ENCODE data around the gene FKBP5.

The FKBP5 gene

GRCh38 chr6:35663447-35664235 lies 25.1 kb downstream of the FKBP5 start:
- H2BK15ac ChIP-seq (replicated peaks; ENCODE audit: low read depth), result no peak overlapping the region
- H3K27ac ChIP-seq (ENCODE audit: low read depth, low read length), result no peak overlapping the region
- no peak overlapping the region for H3K18ac ChIP-seq (ENCODE audit: low read length)
- peaks cover 2% of the 10 kb centered on the region for H3K79me1 ChIP-seq (ENCODE audit: low read length)
- no peaks in the 10 kb centered on the region for H3K4me1 ChIP-seq (ENCODE audit: control insufficient read depth, low read depth, low read length)
- H3K79me2 ChIP-seq (ENCODE audit: control insufficient read depth, insufficient read depth, low read length), result peaks cover 2% of the 10 kb centered on the region
- WGBS (ENCODE audit: extremely low coverage, insufficient coverage, low lambda C conversion rate), result no CpG with 5 or more reads among the region's 7 CpGs
- H3K4me2 ChIP-seq (ENCODE audit: low read length), result no peak overlapping the region
- H3K27me3 ChIP-seq (ENCODE audit: insufficient read depth, low read length, poor library complexity), result no peaks in the 10 kb centered on the region
- no peak overlapping the region for H3K56ac ChIP-seq (ENCODE audit: low read length)
- no peak overlapping the region for H2AK5ac ChIP-seq (ENCODE audit: low read length)
- H3K4ac ChIP-seq (ENCODE audit: low read depth, low read length), result no peak overlapping the region
- H3K4me3 ChIP-seq (ENCODE audit: low read length), result no peak overlapping the region
- no peak overlapping the region for H2BK120ac ChIP-seq (ENCODE audit: low read depth, low read length)
- no peak overlapping the region for H2BK5ac ChIP-seq (ENCODE audit: low read length)
- no peaks in the 10 kb centered on the region for H3K36me3 ChIP-seq (ENCODE audit: control insufficient read depth, insufficient read depth, low read length)
- no peak overlapping the region for H3K9ac ChIP-seq (ENCODE audit: low read length)
- no peak overlapping the region for H4K5ac ChIP-seq (ENCODE audit: low read length)
- no peak overlapping the region for H3K23ac ChIP-seq (ENCODE audit: low read length)
- no peak overlapping the region for H4K8ac ChIP-seq (ENCODE audit: low read depth, low read length)
- peak; percentile 81 for DNase-seq

GRCh38 chr6:35662999-35663398 lies 25.7 kb downstream of the FKBP5 start:
- H3K79me2 ChIP-seq (ENCODE audit: control insufficient read depth, insufficient read depth, low read length), result peaks cover under 1% of the 10 kb centered on the region
- no peaks in the 10 kb centered on the region for H3K27me3 ChIP-seq (ENCODE audit: insufficient read depth, low read length, poor library complexity)
- no peak overlapping the region for H2BK5ac ChIP-seq (ENCODE audit: low read length)
- no peak overlapping the region for H3K4ac ChIP-seq (ENCODE audit: low read depth, low read length)
- no peak overlapping the region for H4K5ac ChIP-seq (ENCODE audit: low read length)
- no peak overlapping the region for H2AK5ac ChIP-seq (ENCODE audit: low read length)
- DNase-seq, result peak; percentile 28
- H3K79me1 ChIP-seq (ENCODE audit: low read length), result peaks cover under 1% of the 10 kb centered on the region
- H2BK120ac ChIP-seq (ENCODE audit: low read depth, low read length), result no peak overlapping the region
- peak overlapping the region; percentile 15 for H3K56ac ChIP-seq (ENCODE audit: low read length)
- H3K36me3 ChIP-seq (ENCODE audit: control insufficient read depth, insufficient read depth, low read length), result no peaks in the 10 kb centered on the region
- H3K4me1 ChIP-seq (ENCODE audit: control insufficient read depth, low read depth, low read length), result no peaks in the 10 kb centered on the region
- no peak overlapping the region for H3K18ac ChIP-seq (ENCODE audit: low read length)
- WGBS (ENCODE audit: extremely low coverage, insufficient coverage, low lambda C conversion rate), result no CpG with 5 or more reads among the region's 7 CpGs
- no peak overlapping the region for H3K9ac ChIP-seq (ENCODE audit: low read length)
- no peak overlapping the region for H3K27ac ChIP-seq (ENCODE audit: low read depth, low read length)
- H2BK15ac ChIP-seq (replicated peaks; ENCODE audit: low read depth), result no peak overlapping the region
- H3K4me2 ChIP-seq (ENCODE audit: low read length), result no peak overlapping the region
- no peak overlapping the region for H3K4me3 ChIP-seq (ENCODE audit: low read length)
- no peak overlapping the region for H4K8ac ChIP-seq (ENCODE audit: low read depth, low read length)
- no peak overlapping the region for H3K23ac ChIP-seq (ENCODE audit: low read length)

GRCh38 chr6:35654883-35655282 lies 33.8 kb downstream of the FKBP5 start:
- no peaks in the 10 kb centered on the region for H3K79me1 ChIP-seq (ENCODE audit: low read length)
- no peak overlapping the region for H3K9ac ChIP-seq (ENCODE audit: low read length)
- no peak overlapping the region for H2AK5ac ChIP-seq (ENCODE audit: low read length)
- H2BK5ac ChIP-seq (ENCODE audit: low read length), result no peak overlapping the region
- H3K79me2 ChIP-seq (ENCODE audit: control insufficient read depth, insufficient read depth, low read length), result peaks cover 4% of the 10 kb centered on the region
- H3K4me3 ChIP-seq (ENCODE audit: low read length), result no peak overlapping the region
- no peaks in the 10 kb centered on the region for H3K36me3 ChIP-seq (ENCODE audit: control insufficient read depth, insufficient read depth, low read length)
- no peak overlapping the region for H3K18ac ChIP-seq (ENCODE audit: low read length)
- no peak overlapping the region for H4K5ac ChIP-seq (ENCODE audit: low read length)
- no peak overlapping the region for H3K4me2 ChIP-seq (ENCODE audit: low read length)
- H3K4me1 ChIP-seq (ENCODE audit: control insufficient read depth, low read depth, low read length), result no peaks in the 10 kb centered on the region
- H3K23ac ChIP-seq (ENCODE audit: low read length), result no peak overlapping the region
- no peaks in the 10 kb centered on the region for H3K27me3 ChIP-seq (ENCODE audit: insufficient read depth, low read length, poor library complexity)
- H2BK120ac ChIP-seq (ENCODE audit: low read depth, low read length), result no peak overlapping the region
- H4K8ac ChIP-seq (ENCODE audit: low read depth, low read length), result no peak overlapping the region
- no peak overlapping the region for H3K56ac ChIP-seq (ENCODE audit: low read length)
- no CpG with 5 or more reads among the region's 3 CpGs for WGBS (ENCODE audit: extremely low coverage, insufficient coverage, low lambda C conversion rate)
- no peak for DNase-seq
- H3K4ac ChIP-seq (ENCODE audit: low read depth, low read length), result no peak overlapping the region
- H3K27ac ChIP-seq (ENCODE audit: low read depth, low read length), result no peak overlapping the region
- H2BK15ac ChIP-seq (replicated peaks; ENCODE audit: low read depth), result no peak overlapping the region

GRCh38 chr6:35651244-35651643 lies 37.5 kb downstream of the FKBP5 start:
- Histone ChIP-seq H3K23ac (ENCODE audit: low read length) (no peak overlapping the region), H3K79me2 (ENCODE audit: control insufficient read depth, insufficient read depth, low read length) (peaks cover 4% of the 10 kb centered on the region), H3K36me3 (ENCODE audit: control insufficient read depth, insufficient read depth, low read length) (no peaks in the 10 kb centered on the region), H2BK15ac (replicated peaks; ENCODE audit: low read depth) (no peak overlapping the region), H3K56ac (ENCODE audit: low read length) (no peak overlapping the region), H4K8ac (ENCODE audit: low read depth, low read length) (no peak overlapping the region), H2BK5ac (ENCODE audit: low read length) (no peak overlapping the region), H3K27ac (ENCODE audit: low read depth, low read length) (no peak overlapping the region), H3K27me3 (ENCODE audit: insufficient read depth, low read length, poor library complexity) (no peaks in the 10 kb centered on the region), H3K18ac (ENCODE audit: low read length) (no peak overlapping the region), H3K4ac (ENCODE audit: low read depth, low read length) (no peak overlapping the region), H3K4me1 (ENCODE audit: control insufficient read depth, low read depth, low read length) (no peaks in the 10 kb centered on the region), H3K4me3 (ENCODE audit: low read length) (no peak overlapping the region), H3K79me1 (ENCODE audit: low read length) (no peaks in the 10 kb centered on the region), H3K4me2 (ENCODE audit: low read length) (no peak overlapping the region), H3K9ac (ENCODE audit: low read length) (no peak overlapping the region), H4K5ac (ENCODE audit: low read length) (no peak overlapping the region), H2BK120ac (ENCODE audit: low read depth, low read length) (no peak overlapping the region), H2AK5ac (ENCODE audit: low read length) (no peak overlapping the region)
- WGBS (ENCODE audit: extremely low coverage, insufficient coverage, low lambda C conversion rate), result no CpG with 5 or more reads among the region's 3 CpGs
- no peak for DNase-seq

GRCh38 chr6:35650015-35650414 lies 38.7 kb downstream of the FKBP5 start:
- Histone ChIP-seq H3K79me1 (ENCODE audit: low read length) (no peaks in the 10 kb centered on the region), H3K4ac (ENCODE audit: low read depth, low read length) (no peak overlapping the region), H2BK15ac (replicated peaks; ENCODE audit: low read depth) (no peak overlapping the region), H3K4me2 (ENCODE audit: low read length) (no peak overlapping the region), H3K36me3 (ENCODE audit: control insufficient read depth, insufficient read depth, low read length) (no peaks in the 10 kb centered on the region), H3K27ac (ENCODE audit: low read depth, low read length) (no peak overlapping the region), H2AK5ac (ENCODE audit: low read length) (no peak overlapping the region), H3K4me1 (ENCODE audit: control insufficient read depth, low read depth, low read length) (no peaks in the 10 kb centered on the region), H2BK120ac (ENCODE audit: low read depth, low read length) (no peak overlapping the region), H3K79me2 (ENCODE audit: control insufficient read depth, insufficient read depth, low read length) (peaks cover 4% of the 10 kb centered on the region), H3K23ac (ENCODE audit: low read length) (no peak overlapping the region), H3K18ac (ENCODE audit: low read length) (no peak overlapping the region), H4K8ac (ENCODE audit: low read depth, low read length) (no peak overlapping the region), H3K56ac (ENCODE audit: low read length) (no peak overlapping the region), H2BK5ac (ENCODE audit: low read length) (no peak overlapping the region), H3K27me3 (ENCODE audit: insufficient read depth, low read length, poor library complexity) (no peaks in the 10 kb centered on the region), H3K4me3 (ENCODE audit: low read length) (no peak overlapping the region), H4K5ac (ENCODE audit: low read length) (no peak overlapping the region), H3K9ac (ENCODE audit: low read length) (no peak overlapping the region)
- no CpG with 5 or more reads among the region's 4 CpGs for WGBS (ENCODE audit: extremely low coverage, insufficient coverage, low lambda C conversion rate)
- no peak for DNase-seq

GRCh38 chr6:35648203-35648602 lies 40.5 kb downstream of the FKBP5 start:
- Histone ChIP-seq H3K27me3 (ENCODE audit: insufficient read depth, low read length, poor library complexity) (no peaks in the 10 kb centered on the region), H2AK5ac (ENCODE audit: low read length) (no peak overlapping the region), H3K4ac (ENCODE audit: low read depth, low read length) (no peak overlapping the region), H3K18ac (ENCODE audit: low read length) (no peak overlapping the region), H3K4me1 (ENCODE audit: control insufficient read depth, low read depth, low read length) (no peaks in the 10 kb centered on the region), H3K36me3 (ENCODE audit: control insufficient read depth, insufficient read depth, low read length) (no peaks in the 10 kb centered on the region), H2BK120ac (ENCODE audit: low read depth, low read length) (no peak overlapping the region), H4K8ac (ENCODE audit: low read depth, low read length) (no peak overlapping the region), H3K4me3 (ENCODE audit: low read length) (no peak overlapping the region), H3K27ac (ENCODE audit: low read depth, low read length) (no peak overlapping the region), H3K56ac (ENCODE audit: low read length) (no peak overlapping the region), H3K4me2 (ENCODE audit: low read length) (no peak overlapping the region), H2BK15ac (replicated peaks; ENCODE audit: low read depth) (no peak overlapping the region), H3K23ac (ENCODE audit: low read length) (no peak overlapping the region), H3K9ac (ENCODE audit: low read length) (no peak overlapping the region), H3K79me2 (ENCODE audit: control insufficient read depth, insufficient read depth, low read length) (no peaks in the 10 kb centered on the region), H3K79me1 (ENCODE audit: low read length) (peaks cover 2% of the 10 kb centered on the region), H4K5ac (ENCODE audit: low read length) (no peak overlapping the region), H2BK5ac (ENCODE audit: low read length) (no peak overlapping the region)
- no peak for DNase-seq
- WGBS (ENCODE audit: extremely low coverage, insufficient coverage, low lambda C conversion rate), result no CpG with 5 or more reads among the region's 2 CpGs
